ENCODE results near the gene TVP23B.

- TF ChIP-seq POLR2AphosphoS5 (IDR thresholded peaks at IDR 0.05; ENCODE audit: low read depth, low read length): peak; percentile 76
- TF ChIP-seq TAF1 (IDR thresholded peaks at IDR 0.05; ENCODE audit: borderline replicate concordance, low read depth, low read length): peak; percentile 78
- peak; percentile 73; the same call in 1 of the 2 replicates for TF ChIP-seq POLR2A (IDR thresholded peaks at IDR 0.05; ENCODE audit: low read depth, low read length)
Observed at GRCh38 chr17:18855831-18856569, 75.0 kb downstream of the TVP23B start.
